Anterior cingulate cortex (tissue), 58 donors: ENCODE results near the gene MTFMT.
A peak's percentile ranks its signal among the peaks of the same experiment; 100 is the strongest.
"Not testable (repeated sequence)": the region's sequence is repeated elsewhere in the genome, so short reads cannot be mapped to it uniquely, and the experiment has no call there.

Source experiments
- DNase-seq, 58 donors: peaks; one replicate each; lab custom pipeline; 2025; lab: John Stamatoyannopoulos, UW

The MTFMT gene

DNA sequence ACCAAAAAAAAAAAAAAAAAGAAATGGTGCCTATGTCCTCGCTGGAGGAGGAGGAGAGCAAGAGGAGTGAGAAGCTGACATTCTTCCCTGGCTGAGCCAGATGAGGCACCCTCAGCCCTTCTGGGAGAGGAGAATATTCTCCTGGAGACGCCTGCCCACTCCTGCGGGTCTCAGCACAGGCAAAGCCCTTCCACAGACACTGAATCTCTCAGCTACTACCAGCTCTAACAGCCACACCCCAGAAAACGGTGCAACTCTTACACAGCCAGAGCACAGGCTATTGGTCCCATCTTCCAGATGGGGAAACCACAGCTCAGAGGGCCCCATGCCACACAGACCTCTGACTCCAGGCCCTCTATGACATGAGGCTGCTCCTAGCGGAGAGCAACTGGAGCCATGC is 32.6 kb upstream of the MTFMT start:
- no peak for DNase-seq

DNA sequence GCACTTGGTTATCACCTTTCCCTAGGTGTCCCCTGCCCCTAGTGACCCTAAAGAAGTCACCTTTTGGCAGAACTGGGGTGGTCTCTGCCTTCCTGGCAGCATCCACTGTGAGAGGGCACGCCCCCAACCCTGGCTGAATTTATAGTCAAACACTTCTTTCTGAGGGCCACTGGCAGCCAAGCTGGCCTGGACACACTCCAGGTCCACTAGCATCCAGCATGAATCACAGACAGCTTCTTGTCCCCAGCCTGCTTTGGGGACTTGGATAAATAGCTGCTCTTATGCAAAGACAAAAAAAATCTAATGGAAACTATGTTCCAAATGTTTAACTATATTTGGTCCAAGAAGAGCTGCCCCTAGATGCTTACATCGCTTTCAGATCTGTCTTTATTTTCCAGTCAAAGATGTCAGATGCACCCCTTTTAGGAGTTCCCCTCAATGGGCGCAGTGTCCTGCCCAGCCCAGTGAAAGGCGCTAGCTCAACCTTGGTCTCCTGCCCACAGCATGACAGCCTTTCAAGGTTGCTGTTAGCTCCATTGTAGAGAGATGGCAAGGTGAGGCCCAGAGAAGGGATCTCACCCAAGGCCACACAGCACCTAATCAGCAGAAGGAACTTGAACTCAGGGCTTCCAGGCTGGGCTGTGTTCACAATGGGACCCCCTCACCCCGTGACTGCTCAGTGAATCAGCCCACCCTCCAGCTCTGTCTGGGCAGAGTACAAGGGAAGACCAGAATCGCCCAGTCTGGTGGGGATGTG is 31.4 kb upstream of the MTFMT start:
- peak in 47 of 58 donors; percentile 8 to 83 (median 59) for DNase-seq

DNA sequence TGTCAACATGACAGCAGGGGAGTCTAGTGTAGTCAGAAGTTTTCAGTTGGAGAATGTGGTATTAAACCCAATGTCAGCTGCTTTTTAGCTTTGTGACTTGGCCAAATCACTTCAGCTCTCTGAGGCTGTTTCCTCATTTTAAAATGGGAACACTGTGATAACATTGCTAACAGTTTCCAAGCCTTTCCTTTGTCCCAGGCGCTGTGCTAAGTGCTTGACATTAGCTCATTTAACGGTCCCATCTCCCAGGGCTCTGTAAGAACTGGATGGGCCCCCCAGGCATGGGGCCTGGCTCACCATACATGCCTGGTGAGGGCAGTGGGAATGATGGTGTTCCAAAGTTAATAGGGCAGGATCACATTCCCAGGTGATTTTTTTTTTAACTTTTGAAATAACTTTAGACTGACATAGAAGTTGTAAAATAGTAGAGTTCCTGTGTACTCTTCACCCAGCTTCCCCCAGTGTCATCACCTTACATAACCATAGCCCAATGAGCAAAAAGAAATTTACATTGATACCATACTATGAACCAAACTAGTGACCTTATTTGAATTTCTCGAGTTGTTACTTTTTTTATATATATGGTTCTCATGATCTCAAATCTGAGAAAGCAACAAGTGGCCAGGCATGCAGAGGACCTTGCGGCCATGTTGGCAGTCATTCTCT is 30.6 kb upstream of the MTFMT start:
- no peak for DNase-seq

DNA sequence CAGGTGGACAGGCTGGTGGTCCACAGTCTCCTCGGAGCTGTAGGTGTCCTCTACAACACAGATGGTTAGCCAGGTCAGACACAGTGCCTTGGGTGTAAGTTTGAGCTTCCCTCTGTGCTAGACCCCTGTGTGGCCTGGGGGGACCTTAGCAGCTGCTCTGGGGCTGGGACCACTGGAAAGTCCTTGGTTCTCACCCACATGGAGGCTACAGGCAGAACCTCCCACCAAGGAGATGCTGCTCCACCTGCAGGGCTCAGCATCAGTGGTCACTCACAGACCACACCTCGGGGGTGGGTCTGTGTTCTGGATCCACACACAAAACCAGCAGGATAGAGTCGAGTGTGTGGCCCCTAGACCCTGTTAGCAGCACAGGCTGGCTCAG is 29.9 kb upstream of the MTFMT start:
- DNase-seq, result no peak

DNA sequence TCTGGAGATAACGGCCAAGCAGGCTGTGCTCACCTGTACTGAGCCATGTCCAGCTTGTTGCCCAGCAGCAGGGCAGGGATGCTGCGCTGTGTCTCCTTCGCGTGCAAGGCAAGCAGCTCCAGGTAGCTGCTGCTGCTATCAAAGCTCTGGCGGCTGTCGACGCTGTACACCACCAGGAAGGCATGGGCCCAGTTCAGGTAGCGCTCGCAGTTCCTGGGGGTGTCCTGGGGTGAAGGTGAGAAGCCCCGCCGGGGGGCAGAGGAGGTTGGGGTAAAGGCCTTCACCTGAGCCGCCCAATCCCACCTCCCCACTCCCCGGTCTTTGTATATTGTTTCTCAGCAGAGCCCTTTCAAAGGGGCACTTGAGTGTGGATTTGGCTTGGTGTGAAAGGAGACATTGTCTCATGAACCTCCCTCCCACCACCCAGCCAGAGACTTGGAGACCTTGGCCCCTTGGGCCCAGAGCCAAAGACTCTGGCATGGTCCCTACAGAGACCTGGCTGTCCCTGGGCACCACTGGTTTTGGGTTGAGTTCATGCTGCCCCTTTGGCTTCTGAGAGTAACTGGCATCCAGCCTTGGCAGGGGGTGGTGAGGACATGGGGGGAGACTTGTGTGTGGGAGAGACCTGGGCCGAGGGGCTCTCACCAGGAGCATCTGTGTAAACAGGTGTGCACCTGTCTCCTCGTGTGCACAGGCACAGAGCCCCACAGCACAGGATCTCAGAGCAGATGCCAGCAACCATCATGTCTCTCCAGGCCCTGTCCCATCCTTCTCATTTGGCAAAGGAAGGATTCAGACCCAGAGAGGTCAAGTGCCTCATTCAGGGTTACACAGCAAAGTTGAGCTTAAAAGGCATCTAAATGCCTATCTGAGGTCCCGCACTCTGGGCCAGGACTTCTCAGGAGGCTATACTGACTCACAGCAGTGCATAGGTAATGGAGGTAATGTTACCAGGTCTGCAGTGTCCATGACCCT is 29.2 kb upstream of the MTFMT start:
- DNase-seq, result peak in 38 of 58 donors; percentile 13 to 81 (median 44)

DNA sequence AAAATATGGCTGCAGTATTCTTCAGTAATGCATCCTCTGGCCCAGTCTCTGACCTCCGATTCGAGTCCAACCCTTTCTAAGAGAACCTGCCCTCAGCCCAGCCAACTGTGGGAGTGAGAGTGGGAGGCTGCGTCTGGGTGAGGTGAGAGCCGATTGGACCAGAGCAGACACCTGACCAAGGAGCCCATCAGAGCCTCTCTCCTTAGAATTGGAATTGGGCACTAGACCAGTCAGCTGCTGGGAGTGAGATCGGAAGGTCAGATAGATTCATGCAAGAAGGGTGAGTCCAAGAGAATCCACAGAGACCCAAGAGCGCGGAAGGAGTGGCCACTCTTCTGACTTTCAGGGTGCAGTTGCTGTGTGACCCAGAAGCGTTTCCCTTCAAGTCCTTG is 28.1 kb upstream of the MTFMT start:
- DNase-seq, result no peak

DNA sequence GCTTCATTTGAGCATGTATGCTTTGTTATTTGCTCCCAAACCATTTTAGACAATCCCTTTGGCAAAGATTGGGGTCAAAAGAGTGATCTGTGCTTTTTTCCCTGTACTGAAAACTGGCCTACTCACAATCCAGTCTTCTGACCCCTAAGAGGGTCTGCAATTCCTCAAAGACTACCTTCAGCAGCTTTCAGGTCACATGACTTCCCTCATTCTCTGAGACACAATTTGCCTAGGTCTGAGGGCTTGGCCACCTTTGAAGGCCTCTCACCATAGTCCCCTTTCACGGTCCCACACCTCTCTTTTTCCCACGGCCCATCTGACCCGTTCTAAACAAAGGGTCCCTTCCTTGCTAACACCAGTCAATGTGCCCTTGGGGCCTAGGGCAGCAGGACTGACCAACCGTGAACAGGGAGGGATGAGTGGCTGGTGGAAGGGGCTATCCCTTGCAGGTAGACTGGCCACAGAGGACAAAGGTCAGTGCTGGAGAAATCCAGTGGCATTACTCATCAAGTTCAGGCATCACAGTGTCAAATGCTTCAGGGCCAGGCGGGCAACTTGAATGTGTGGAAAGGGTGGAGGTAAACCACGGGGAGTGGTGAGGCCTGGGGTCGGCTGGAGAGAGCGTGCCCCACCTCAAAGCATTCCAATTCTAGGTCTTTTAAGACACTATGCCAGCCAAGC is 27.6 kb upstream of the MTFMT start:
- DNase-seq, result no peak

DNA sequence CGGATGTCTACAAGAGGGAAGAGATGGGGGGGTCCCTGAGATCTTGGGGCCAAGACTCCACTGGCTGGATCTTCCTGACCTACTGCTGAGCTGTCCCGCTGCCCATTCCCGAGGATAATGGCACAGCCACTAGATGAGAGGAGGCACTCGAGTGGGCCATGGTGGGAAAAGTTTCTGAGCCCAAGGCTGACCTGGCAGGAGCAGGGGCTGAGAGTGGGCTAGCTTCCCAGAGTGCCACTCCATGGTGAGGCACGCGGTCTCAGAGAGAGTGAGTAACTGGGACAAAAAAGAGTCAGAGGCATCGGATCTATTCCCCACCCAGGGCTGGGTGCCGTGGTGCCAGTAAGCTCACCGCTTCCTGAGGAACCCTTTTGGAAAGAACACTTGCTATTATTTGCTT is 26.7 kb upstream of the MTFMT start:
- DNase-seq, result peak in 23 of 58 donors; percentile 11 to 66 (median 30)

DNA sequence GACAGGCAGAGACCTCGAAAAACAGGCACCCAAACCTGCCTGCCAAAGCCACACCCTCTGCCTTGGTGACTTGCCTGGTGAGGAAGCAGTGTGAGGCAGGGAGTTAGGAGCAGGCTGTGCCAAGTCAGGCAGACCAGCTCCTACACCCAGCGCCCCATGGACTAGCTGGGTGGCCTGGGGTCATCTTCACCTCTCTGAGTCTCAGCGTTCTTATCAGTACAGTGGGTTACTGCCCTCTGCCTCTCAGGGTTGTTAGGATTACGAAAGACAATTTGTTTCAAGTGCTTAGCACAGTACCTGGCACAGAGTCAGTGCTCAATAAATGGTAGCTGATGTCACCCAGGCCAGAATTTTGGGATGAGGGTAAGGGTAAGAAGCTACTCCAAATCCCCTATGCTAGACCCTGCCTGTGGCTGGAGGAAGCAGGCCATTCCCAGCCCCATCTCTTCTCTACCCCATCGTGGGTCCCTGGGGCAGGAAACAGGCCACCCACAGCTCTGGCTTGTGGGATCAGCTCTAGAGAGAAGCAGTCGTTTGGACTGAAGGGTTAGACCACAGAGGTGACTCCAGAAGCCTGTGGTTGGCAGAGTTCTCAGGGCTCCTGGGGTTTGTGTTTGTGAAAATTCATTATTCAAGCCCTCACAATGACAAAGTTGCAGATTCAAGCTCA is 25.9 kb upstream of the MTFMT start:
- DNase-seq, result no peak

DNA sequence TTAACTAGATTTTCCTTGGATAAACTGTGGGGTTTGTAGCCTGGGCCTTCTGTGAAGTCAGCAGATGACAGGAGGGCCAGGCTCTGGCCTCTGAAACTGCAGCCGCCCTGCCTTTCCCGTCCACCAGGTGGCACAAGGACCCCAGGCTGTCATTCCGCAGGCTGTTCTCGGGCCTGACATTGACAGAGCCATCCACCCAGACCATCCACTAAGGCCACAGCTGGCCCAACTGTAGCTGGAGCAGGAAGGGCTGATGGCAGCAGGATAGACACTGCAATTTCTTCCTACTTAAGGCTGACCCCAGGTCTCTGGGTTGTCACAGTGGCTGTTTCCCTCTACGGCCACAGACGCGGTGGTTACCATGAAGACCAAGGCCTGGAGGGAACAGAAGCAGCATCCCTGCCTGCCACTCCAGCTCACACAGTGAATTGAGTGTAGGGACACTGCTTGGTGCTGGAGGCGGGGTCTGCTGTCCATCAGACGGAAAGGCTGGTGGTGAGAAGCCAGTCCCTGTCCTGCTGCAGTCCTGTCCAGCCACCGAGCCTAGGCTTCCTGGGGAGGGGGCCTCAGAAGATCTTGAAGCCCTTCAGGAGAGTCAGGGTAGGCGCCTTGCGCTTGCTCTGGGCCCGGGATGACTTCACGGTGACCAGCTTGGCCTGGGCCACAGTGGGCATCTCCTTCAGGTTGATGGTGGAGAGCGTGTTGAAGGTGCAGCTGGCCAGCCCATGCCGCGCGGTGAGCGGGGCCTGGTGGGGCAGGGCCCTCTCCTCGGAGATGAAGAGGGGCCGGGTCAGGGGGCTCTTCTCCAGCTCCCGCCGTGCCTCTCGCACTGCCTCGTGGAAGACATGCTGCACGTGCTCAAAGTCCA is 25.1 kb upstream of the MTFMT start:
- peak in 52 of 58 donors; percentile 15 to 79 (median 56) for DNase-seq

DNA sequence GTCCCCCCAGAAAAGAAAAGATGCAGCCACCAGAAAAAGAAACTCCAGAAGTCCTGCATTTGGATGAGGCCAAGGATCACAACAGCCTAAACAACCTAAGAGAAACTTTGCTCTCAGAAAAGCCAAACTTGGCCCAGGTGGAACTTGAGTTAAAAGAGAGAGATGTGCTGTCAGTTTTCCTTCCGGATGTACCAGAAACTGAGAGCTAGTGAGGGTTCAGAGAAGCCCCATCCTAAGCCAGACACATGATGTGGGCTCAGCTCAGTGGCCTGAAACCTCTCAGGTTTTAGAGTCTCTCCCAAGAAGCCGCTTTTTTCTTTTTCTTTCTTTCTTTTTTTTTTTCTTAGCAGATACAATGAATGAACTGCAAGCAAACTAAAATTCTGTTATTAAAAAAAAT is 23.5 kb upstream of the MTFMT start:
- DNase-seq, result no peak

DNA sequence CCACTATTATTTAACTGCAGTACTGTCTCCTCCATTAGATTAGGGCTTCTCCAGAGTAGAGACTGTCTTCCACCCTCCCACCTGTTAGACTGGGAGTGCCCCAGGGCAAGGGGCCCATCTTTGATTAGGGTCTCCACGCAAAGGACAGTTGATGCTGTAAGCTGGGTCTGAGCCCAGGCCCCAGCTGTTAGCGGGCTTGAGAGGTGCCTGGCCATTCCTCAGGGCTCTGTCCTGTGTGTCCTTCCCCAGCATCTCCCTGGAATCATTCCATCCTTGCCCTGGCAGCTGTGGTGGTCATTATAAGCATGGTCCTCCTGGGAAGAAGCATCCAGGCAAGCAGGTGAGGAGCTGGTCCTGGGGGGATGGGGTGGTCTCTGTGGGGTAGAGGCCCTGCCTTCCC is 21.8 kb upstream of the MTFMT start:
- DNase-seq, result no peak

DNA sequence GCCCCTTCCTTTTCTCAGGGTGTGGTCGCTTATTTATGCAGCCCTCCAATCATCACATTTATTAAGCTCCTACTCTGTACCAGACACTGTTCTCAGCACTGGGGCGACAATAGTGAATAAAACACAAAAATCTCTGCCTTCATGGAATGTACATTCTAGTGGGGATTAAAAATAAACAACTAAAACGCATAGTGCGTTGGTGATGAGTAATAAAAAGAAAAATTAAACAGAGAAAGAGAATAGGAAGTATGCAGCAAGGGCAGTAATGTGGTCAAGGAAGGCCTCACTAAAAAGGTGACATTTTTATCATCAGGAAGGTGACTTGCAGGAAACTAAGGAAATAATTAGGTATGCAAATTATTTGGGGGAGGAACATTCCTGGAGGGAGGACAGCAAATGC is 20.8 kb upstream of the MTFMT start:
- DNase-seq, result no peak

DNA sequence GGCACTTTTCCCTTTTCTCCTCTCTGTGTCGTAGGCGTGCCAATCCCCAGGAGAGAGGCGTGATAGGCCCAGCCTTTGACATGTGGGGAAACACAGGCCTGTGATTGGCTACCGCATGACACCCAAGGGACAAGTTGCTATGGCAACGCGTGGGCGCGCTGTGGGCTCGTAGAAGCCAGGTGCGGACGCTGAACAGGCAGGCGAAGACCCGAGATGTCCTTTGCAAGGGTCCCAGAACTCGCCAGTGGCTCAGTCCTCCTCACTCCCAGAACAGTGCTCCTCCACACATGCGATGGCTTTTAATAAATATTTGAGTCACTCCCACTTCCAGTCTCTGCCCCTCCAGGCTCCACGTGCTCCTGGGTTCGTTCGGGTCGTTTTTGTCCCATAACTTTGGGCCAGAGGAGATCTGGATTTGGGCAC is 20.0 kb upstream of the MTFMT start:
- DNase-seq, result peak; percentile 43 to 94 (median 84)

DNA sequence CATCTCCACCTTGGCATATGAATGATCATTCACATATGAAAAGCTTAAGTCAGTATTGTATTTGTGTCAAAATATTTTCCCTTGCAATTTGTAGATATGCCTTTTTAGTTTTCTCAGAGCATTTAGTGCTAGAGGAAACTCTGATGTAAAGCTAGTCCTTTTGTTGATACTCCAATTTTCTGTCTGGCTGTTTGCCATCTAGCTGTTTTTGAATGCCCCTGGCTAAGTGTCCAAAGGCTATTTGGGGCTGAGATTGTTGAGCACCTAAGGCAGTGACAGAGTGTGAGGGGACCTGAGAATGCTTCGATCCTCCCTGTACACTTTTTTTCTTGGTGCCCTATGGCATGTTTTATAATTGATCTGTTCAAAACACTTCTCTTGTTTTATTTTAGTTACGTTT is 18.8 kb upstream of the MTFMT start:
- DNase-seq, result no peak

DNA sequence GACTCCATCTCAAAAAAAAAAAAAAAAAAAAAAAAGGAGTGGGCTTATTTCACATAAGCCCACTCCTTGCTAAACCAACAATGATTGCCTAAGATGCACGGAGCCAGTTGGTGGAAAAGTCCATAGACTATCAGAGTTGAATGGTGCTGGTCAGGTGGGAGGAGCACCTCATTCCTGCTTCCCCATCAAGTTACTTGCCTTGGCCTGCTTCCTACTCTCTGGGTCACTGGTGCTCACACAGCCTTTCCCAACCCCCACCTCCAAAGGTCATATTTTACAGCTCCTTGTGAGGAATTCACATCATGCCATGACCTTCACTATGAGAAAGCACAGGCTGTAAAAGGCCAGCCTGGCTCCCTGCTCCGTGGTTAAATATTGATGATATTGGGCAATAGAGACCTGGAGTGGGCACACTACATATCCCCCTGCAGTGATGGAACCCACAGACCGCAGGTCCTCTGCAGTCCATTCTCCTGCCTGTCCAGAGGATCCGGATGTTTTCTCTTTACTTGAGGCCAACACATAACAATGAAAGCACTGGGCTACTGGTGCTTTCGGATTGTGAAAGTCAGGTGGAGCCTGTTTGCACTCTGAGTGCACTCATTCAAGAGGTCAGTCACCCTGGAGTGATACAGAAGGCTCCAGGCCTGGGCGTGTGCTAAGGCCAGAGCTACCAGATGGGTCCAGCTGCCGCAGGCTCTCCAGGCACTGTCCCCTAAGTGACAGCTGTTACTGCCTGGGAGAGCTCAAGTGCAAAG is 15.5 kb upstream of the MTFMT start, which contains the start of gene SLC51B:
Gene SLC51B (plus strand): TSS at position 664 of the 758 bp plus-strand sequence. CDS start 4,618 bp downstream, outside the sequence.
- DNase-seq, result no peak

DNA sequence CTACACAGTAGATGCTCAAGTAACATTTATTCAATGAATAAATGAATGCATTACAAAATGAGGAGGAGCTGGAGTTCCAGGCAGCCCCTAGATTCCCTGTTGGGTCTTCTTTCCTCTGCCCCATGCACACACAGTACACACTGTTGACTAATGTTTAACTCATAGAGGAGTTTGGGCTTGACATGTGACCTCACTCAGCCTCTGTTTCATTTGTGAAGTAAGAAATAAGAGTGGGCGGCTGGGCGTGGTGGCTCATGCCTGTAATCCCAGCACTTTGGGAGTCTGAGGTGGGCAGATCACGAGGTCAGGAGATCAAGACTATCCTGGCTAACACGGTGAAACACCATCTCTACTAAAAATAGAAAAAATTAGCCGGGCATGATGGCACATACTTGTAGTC is 14.8 kb upstream of the MTFMT start:
- DNase-seq, result not testable (repeated sequence)

DNA sequence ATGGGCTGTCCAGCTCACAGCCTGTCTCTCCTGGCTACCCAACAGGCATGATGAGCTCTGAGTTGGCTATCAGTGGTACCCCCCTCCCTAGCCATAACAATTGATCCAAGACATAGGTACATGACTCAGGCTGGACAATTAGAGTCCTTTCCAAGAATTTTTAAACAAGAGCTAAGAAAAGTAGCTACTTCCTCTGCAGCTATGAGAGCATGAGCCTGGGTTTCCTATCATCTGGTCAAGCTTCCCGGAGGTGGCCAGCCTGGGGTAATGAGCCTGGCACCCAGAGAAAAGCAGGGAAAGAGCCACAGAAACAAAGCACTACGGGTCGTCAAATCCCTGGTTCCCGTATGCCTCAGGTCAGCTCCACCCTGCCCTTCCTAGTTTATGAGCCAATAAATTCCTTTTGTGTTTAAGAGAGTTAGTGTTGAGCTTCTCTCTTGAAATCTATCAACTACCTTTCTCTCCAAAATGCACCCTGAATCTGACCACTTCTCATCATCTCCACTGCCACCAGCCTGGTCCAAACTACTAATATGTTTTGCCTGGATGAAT is 13.4 kb upstream of the MTFMT start:
- DNase-seq, result no peak
